Dendritic cell treated with granulocyte-macrophage colony-stimulating factor and Interleukin-4, amounts not matched to agents 40 ng/mL and 50 ng/mL, for 4 days (primary cell): ENCODE results near the gene BNC2.
A peak's percentile ranks its signal among the peaks of the same experiment; 100 is the strongest.
"Not testable (repeated sequence)": the region's sequence is repeated elsewhere in the genome, so short reads cannot be mapped to it uniquely, and the experiment has no call there.

ENCODE experiments used
- H3K27ac Mint-ChIP-seq: one replicate; pipeline ENCODE4 v1.8.0; 2022; ENCODE audit warnings: mild to moderate bottlenecking, mixed read lengths
- H3K27me3 Mint-ChIP-seq: one replicate; pipeline ENCODE4 v1.8.0; 2022; ENCODE audit warnings: mild to moderate bottlenecking, mixed read lengths
- H3K36me3 Mint-ChIP-seq: one replicate; pipeline ENCODE4 v1.8.0; 2022; ENCODE audit warnings: low read depth, mixed read lengths
- H3K4me1 Mint-ChIP-seq: one replicate; pipeline ENCODE4 v1.8.0; 2022; ENCODE audit warnings: low read depth, mixed read lengths
- H3K4me3 Mint-ChIP-seq: one replicate; pipeline ENCODE4 v1.8.0; 2022; ENCODE audit warnings: mild to moderate bottlenecking, moderate library complexity, mixed read lengths
- H3K9me3 Mint-ChIP-seq: one replicate; pipeline ENCODE4 v1.8.0; 2022; ENCODE audit warnings: mixed read lengths
- intact Hi-C: fragments of 100-400 bp; cut with micrococcal nuclease; formaldehyde crosslinking; loops from one replicate; pipeline ENCODE4 v1.15.0; 2022

BNC2 gene, protein sequence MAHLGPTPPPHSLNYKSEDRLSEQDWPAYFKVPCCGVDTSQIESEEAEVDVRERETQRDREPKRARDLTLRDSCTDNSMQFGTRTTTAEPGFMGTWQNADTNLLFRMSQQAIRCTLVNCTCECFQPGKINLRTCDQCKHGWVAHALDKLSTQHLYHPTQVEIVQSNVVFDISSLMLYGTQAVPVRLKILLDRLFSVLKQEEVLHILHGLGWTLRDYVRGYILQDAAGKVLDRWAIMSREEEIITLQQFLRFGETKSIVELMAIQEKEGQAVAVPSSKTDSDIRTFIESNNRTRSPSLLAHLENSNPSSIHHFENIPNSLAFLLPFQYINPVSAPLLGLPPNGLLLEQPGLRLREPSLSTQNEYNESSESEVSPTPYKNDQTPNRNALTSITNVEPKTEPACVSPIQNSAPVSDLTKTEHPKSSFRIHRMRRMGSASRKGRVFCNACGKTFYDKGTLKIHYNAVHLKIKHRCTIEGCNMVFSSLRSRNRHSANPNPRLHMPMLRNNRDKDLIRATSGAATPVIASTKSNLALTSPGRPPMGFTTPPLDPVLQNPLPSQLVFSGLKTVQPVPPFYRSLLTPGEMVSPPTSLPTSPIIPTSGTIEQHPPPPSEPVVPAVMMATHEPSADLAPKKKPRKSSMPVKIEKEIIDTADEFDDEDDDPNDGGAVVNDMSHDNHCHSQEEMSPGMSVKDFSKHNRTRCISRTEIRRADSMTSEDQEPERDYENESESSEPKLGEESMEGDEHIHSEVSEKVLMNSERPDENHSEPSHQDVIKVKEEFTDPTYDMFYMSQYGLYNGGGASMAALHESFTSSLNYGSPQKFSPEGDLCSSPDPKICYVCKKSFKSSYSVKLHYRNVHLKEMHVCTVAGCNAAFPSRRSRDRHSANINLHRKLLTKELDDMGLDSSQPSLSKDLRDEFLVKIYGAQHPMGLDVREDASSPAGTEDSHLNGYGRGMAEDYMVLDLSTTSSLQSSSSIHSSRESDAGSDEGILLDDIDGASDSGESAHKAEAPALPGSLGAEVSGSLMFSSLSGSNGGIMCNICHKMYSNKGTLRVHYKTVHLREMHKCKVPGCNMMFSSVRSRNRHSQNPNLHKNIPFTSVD

GRCh38 chr9:16870596-16871335 is at the start of gene BNC2:
TSS of gene BNC2 (minus strand) at chr9:16870670. CDS start at chr9:16870648, 22 bp downstream.
- Mint-ChIP-seq H3K9me3 (peaks cover under 1% of the 10 kb centered on the region), H3K4me1 (peaks cover 21% of the 10 kb centered on the region), H3K27ac (peak within 1 kb of the TSS; percentile 74), H3K4me3 (peak within 1 kb of the TSS; percentile 91), H3K27me3 (peaks cover 69% of the 10 kb centered on the region), H3K36me3 (no peaks in the 10 kb centered on the region)
- intact Hi-C loops, result no loop called here

DNA sequence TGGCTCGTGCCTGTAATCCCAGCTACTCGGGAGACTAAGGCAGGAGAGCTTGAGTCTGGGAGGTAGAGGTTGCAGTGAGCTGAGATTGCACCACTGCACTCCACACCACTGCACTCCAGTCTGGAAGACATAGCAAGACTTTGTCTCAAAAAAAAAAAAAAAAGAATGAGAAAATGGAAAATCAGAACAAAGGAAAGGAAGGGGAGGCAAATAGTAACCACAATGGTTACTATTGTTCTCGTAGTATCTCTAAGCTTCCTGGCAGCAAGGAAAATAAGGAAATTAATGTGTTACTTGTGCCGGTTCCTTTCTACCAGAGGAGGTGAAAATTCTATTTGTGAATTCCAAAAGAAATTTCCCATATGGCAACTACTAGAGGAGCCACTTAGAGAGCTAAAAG is 48.5 kb upstream of the BNC2 start:
- H3K9me3 Mint-ChIP-seq, result peaks cover 18% of the 10 kb centered on the region
- H3K36me3 Mint-ChIP-seq, result no peaks in the 10 kb centered on the region
- intact Hi-C loops, result no loop called here
- H3K27ac Mint-ChIP-seq, result no peak overlapping the region
- H3K27me3 Mint-ChIP-seq, result no peaks in the 10 kb centered on the region
- no peaks in the 10 kb centered on the region for H3K4me1 Mint-ChIP-seq
- no peak overlapping the region for H3K4me3 Mint-ChIP-seq

DNA sequence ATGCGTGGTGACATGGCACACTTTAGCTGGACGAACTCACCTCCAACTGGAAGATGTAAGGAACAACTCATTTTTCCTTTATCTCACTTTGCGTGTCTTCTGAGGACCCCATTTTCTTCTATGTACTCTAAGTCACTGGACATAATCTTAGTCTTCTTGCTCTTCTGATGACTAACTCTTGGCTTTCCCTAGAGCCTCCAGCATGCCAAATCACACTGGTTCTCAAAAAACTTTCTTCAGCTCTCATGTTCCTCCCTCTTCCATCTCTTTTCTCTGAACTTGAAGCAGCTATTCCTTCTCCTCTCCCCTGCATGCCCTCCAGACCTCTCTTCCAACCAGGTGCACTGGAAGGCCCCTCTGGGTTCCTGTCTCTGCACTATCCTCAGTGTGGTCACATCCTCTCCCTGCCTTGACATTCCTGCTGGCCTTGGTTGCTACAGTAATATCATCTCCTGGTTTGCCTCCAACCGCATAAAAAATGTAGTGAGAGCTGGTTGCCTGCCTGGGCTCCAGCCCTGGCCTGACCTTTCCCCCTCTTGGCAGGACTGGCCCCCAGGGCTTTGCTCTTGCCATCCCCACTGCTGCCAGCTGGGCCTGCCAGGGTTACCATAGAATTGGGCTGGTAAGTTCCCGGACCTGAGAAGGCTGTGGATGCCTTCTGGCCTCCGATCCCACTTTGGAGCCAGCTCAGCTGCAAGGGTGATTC is 44.8 kb upstream of the BNC2 start:
- no peaks in the 10 kb centered on the region for H3K4me1 Mint-ChIP-seq
- H3K9me3 Mint-ChIP-seq, result peaks cover 18% of the 10 kb centered on the region
- H3K27me3 Mint-ChIP-seq, result no peaks in the 10 kb centered on the region
- H3K27ac Mint-ChIP-seq, result no peak overlapping the region
- no peak overlapping the region for H3K4me3 Mint-ChIP-seq
- no peaks in the 10 kb centered on the region for H3K36me3 Mint-ChIP-seq
- intact Hi-C loops, result no loop called here

GRCh38 chr9:16912197-16912596 is 41.7 kb upstream of the BNC2 start:
- intact Hi-C loops, result no loop called here
- H3K27me3 Mint-ChIP-seq, result no peaks in the 10 kb centered on the region
- no peaks in the 10 kb centered on the region for H3K36me3 Mint-ChIP-seq
- H3K9me3 Mint-ChIP-seq, result peaks cover 18% of the 10 kb centered on the region
- no peak overlapping the region for H3K4me3 Mint-ChIP-seq
- H3K27ac Mint-ChIP-seq, result no peak overlapping the region
- no peaks in the 10 kb centered on the region for H3K4me1 Mint-ChIP-seq

GRCh38 chr9:16908206-16908605 is 37.7 kb upstream of the BNC2 start:
- H3K27me3 Mint-ChIP-seq, H3K36me3 Mint-ChIP-seq, H3K4me3 Mint-ChIP-seq, H3K4me1 Mint-ChIP-seq, H3K27ac Mint-ChIP-seq, intact Hi-C loops, H3K9me3 Mint-ChIP-seq: not testable (repeated sequence)

GRCh38 chr9:16904655-16905054 is 34.2 kb upstream of the BNC2 start:
- Mint-ChIP-seq H3K27me3 (no peaks in the 10 kb centered on the region), H3K4me3 (no peak overlapping the region), H3K4me1 (no peaks in the 10 kb centered on the region), H3K9me3 (no peaks in the 10 kb centered on the region), H3K36me3 (no peaks in the 10 kb centered on the region), H3K27ac (no peak overlapping the region)
- intact Hi-C loops, result no loop called here

DNA sequence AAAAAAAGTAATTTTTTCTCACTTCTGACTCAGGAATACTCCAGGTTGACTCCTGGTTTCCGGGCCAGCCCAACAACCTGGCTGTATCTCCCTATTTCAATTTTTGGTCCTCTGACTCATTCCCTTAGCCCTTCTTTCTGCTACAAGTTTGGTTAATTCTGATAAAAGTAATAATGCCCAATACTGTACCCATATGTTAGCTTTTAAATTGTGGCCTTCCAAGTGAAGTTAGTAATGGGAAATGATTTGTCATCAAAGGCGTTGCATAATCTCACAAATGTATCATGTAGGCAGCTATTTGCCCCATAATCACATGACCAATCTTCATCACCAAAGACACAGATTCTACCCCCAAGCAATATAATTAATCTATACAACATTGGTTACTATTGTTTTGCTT is 31.1 kb upstream of the BNC2 start:
- H3K4me3 Mint-ChIP-seq, result no peak overlapping the region
- H3K27ac Mint-ChIP-seq, result no peak overlapping the region
- H3K27me3 Mint-ChIP-seq, result no peaks in the 10 kb centered on the region
- H3K36me3 Mint-ChIP-seq, result no peaks in the 10 kb centered on the region
- H3K4me1 Mint-ChIP-seq, result no peaks in the 10 kb centered on the region
- intact Hi-C loops, result no loop called here
- no peaks in the 10 kb centered on the region for H3K9me3 Mint-ChIP-seq

DNA sequence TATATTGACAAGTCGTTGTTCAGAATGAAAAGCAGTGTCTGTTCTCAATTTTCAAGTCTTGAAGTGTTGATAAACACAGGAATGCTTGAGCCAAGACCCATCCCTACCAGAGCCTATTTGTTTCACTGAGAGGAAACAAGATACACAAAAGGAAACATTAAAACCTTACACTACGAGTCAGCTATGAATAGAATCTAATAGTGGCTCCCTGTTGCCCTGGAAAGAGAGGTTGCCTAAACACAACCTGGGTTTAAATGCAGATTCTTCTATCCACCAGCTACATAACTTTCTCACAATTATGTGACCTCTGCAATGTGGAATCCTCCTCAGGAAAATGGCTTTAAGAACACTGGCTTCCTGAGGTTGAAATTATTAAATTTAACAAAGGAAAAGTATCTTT is 29.1 kb upstream of the BNC2 start:
- no peak overlapping the region for H3K4me3 Mint-ChIP-seq

DNA sequence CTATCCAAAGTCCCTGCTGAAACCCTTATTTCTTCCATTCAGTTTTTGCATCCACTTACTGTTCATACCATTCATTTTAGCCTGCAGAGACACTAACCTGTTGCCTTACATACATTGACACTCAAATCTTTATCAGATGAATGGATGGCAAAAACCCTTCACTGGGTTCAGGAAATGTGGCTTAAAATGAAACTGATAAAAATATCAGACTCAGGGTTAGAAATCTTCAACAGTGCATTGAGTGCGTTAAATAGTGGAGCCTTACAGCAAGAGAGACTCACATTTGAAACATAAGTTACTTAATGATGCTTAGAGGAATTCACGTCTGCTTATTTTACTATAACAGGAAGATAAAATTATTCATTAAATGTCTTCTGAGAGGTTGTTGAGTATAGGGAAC is 28.0 kb upstream of the BNC2 start:
- Mint-ChIP-seq H3K27ac (no peak overlapping the region), H3K4me3 (no peak overlapping the region), H3K36me3 (no peaks in the 10 kb centered on the region), H3K9me3 (no peaks in the 10 kb centered on the region), H3K4me1 (peaks cover 8% of the 10 kb centered on the region), H3K27me3 (no peaks in the 10 kb centered on the region)
- intact Hi-C loops, result no loop called here

More for the DNA sequence above, 29.1 kb upstream of the BNC2 start:
- H3K36me3 Mint-ChIP-seq, result no peaks in the 10 kb centered on the region
- intact Hi-C loops, result no loop called here
- no peaks in the 10 kb centered on the region for H3K27me3 Mint-ChIP-seq
- no peak overlapping the region for H3K27ac Mint-ChIP-seq
- H3K4me1 Mint-ChIP-seq, result no peaks in the 10 kb centered on the region
- no peaks in the 10 kb centered on the region for H3K9me3 Mint-ChIP-seq

GRCh38 chr9:16888594-16888993 is 18.1 kb upstream of the BNC2 start:
- Mint-ChIP-seq H3K9me3 (no peaks in the 10 kb centered on the region), H3K27me3 (no peaks in the 10 kb centered on the region), H3K27ac (no peak overlapping the region), H3K4me3 (no peak overlapping the region), H3K36me3 (no peaks in the 10 kb centered on the region), H3K4me1 (peaks cover 16% of the 10 kb centered on the region)
- intact Hi-C loops, result no loop called here

- H3K27me3 Mint-ChIP-seq, result peaks cover 10% of the 10 kb centered on the region
- no peak overlapping the region for H3K4me3 Mint-ChIP-seq
- no peak overlapping the region for H3K27ac Mint-ChIP-seq
- H3K36me3 Mint-ChIP-seq, result no peaks in the 10 kb centered on the region
- peaks cover 6% of the 10 kb centered on the region for H3K9me3 Mint-ChIP-seq
- H3K4me1 Mint-ChIP-seq, result peaks cover 14% of the 10 kb centered on the region
- intact Hi-C loops, result no loop called here
Measured at GRCh38 chr9:16885931-16886330, 15.5 kb upstream of the BNC2 start.

DNA sequence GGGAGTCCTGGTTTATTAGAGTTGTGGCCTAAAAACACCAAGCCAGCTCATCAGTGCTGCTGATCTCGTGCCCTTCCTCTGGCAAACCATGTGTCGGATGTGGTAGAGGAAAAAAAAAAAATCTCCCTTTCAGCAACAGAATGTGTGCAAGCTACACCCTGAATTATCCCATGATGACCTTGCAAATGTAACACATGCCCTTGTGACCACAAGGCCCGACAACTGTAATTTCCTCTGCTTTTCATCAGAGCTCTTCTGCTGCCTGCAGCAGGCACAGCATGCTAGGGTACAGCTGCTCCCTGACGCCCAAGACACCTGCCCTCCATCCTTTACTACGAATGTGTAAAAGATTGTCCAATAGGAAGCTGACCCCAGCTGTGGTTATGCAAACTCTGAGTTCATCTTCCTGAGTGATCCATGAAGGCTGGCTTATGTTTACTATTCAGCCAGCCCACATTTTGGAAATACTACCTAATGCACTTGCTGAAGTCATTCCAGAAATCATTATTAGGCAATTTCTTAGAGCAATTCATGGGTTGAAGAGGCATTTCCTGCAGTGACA is 14.6 kb upstream of the BNC2 start:
- peaks cover 14% of the 10 kb centered on the region for H3K4me1 Mint-ChIP-seq
- H3K27me3 Mint-ChIP-seq, result peaks cover 12% of the 10 kb centered on the region
- H3K36me3 Mint-ChIP-seq, result no peaks in the 10 kb centered on the region
- intact Hi-C loops, result no loop called here
- peaks cover 6% of the 10 kb centered on the region for H3K9me3 Mint-ChIP-seq
- no peak overlapping the region for H3K4me3 Mint-ChIP-seq
- H3K27ac Mint-ChIP-seq, result peak overlapping the region; percentile 58

- Mint-ChIP-seq H3K27ac (peak overlapping the region; percentile 58), H3K9me3 (peaks cover 6% of the 10 kb centered on the region), H3K4me1 (peaks cover 14% of the 10 kb centered on the region)
Measured at GRCh38 chr9:16884373-16884772, 13.9 kb upstream of the BNC2 start.

More at GRCh38 chr9:16884373-16884772, 13.9 kb upstream of the BNC2 start:
- intact Hi-C loops, result no loop called here
- peaks cover 12% of the 10 kb centered on the region for H3K27me3 Mint-ChIP-seq
- no peaks in the 10 kb centered on the region for H3K36me3 Mint-ChIP-seq
- no peak overlapping the region for H3K4me3 Mint-ChIP-seq
